Measurements from ENCODE around the gene ASGR2. TPM values are rescaled to one million over a fixed set of nuclear protein-coding genes. Genes with fewer than 3 reads are reported as not detected.

ASGR2 gene
- total and polyA plus RNA-seq, 2 of the 13 experiments (the other 11 are each of a cell fraction or from before 2014, with no cell fraction given) = 320 to 754 TPM

GRCh38 chr17:7138800-7139381 lies 24.3 kb upstream of the ASGR2 start (continued):
- TF ChIP-seq RXRB (CRISPR knock-in tag; IDR thresholded peaks at IDR 0.05; ENCODE audit: borderline replicate concordance) (0 out of 2 replicates have a peak, but pooled peaks have one; percentile 11), ATF7 (IDR thresholded peaks at IDR 0.05) (no peak), ATF7 (CRISPR knock-in tag; IDR thresholded peaks at IDR 0.05) (no peak), ZBTB7B (CRISPR knock-in tag; IDR thresholded peaks at IDR 0.05) (no peak), FIP1L1 (IDR thresholded peaks at IDR 0.05; ENCODE audit: borderline replicate concordance, insufficient read depth, low read depth, low read length) (no peak), HNF4A (CRISPR knock-in tag; IDR thresholded peaks at IDR 0.05) (0 out of 2 replicates have a peak, but pooled peaks have one; percentile 14), NR1H2 (CRISPR knock-in tag; IDR thresholded peaks at IDR 0.05; ENCODE audit: borderline replicate concordance, low read depth) (no peak), ZNF709 (CRISPR knock-in tag; IDR thresholded peaks at IDR 0.05) (no peak), ETV6 (CRISPR knock-in tag; conservative IDR thresholded peaks at IDR 0.05) (no peak), DDIT3 (CRISPR knock-in tag; IDR thresholded peaks at IDR 0.05) (no peak), ZMAT5 (CRISPR knock-in tag; IDR thresholded peaks at IDR 0.05; ENCODE audit: borderline replicate concordance, low read depth) (no peak), GTF3A (CRISPR knock-in tag; conservative IDR thresholded peaks at IDR 0.05) (no peak), ZNF264 (CRISPR knock-in tag; IDR thresholded peaks at IDR 0.05) (peak; percentile 99), HMGXB4 (CRISPR knock-in tag; IDR thresholded peaks at IDR 0.05; ENCODE audit: borderline replicate concordance in 1 of 2, low read depth in 1 of 2) (0 out of 4 replicates have a peak, but pooled peaks of 1 of the 2 experiments have one; percentile 22), BCLAF1 (IDR thresholded peaks at IDR 0.05) (no peak), ZNF574 (CRISPR knock-in tag; IDR thresholded peaks at IDR 0.05) (0 out of 2 replicates have a peak, but pooled peaks have one; percentile 33)
